Kidney glomerular epithelial cell (primary cell): ENCODE results near the gene NCAPD2.
"Not testable (repeated sequence)": the region's sequence is repeated elsewhere in the genome, so short reads cannot be mapped to it uniquely, and the experiment has no call there.

Source experiments
- DNase-seq: peaks from one replicate; lab custom pipeline; 2025; lab: John Stamatoyannopoulos, UW

The NCAPD2 gene

GRCh38 chr12:6492838-6493496 lies 935 bp upstream of the NCAPD2 start, which contains the start of gene MRPL51:
MRPL51 (minus strand) TSS chr12:6493262; CDS start chr12:6493136, 126 bp downstream.
- peak; percentile 89 for DNase-seq

GRCh38 chr12:6494258-6494743 lies 399 bp downstream of the NCAPD2 start:
- DNase-seq = no peak

GRCh38 chr12:6494968-6495367 lies 1.1 kb downstream of the NCAPD2 start:
- no peak for DNase-seq

- DNase-seq = not testable (repeated sequence)
Observed at GRCh38 chr12:6497291-6497690, 3.4 kb downstream of the NCAPD2 start.

- no peak for DNase-seq
Observed at GRCh38 chr12:6500466-6500865, 6.6 kb downstream of the NCAPD2 start.

GRCh38 chr12:6507102-6507998 lies 13.4 kb downstream of the NCAPD2 start:
- DNase-seq = peak; percentile 25

- no peak for DNase-seq
Observed at GRCh38 chr12:6508087-6508486, 14.2 kb downstream of the NCAPD2 start.

GRCh38 chr12:6520186-6520585 lies 26.3 kb downstream of the NCAPD2 start:
- no peak for DNase-seq

GRCh38 chr12:6522193-6522592 lies 28.3 kb downstream of the NCAPD2 start:
- no peak for DNase-seq

- no peak for DNase-seq
Observed at GRCh38 chr12:6523708-6524107, 29.8 kb downstream of the NCAPD2 start.

- DNase-seq = no peak
Observed at GRCh38 chr12:6524648-6525047, 30.7 kb downstream of the NCAPD2 start.

- DNase-seq = no peak
Observed at GRCh38 chr12:6526201-6526600, 32.3 kb downstream of the NCAPD2 start.

- DNase-seq = no peak
Observed at GRCh38 chr12:6526766-6527525, 33.0 kb downstream of the NCAPD2 start.

GRCh38 chr12:6527711-6528110 lies 33.8 kb downstream of the NCAPD2 start:
- no peak for DNase-seq

GRCh38 chr12:6528539-6529235 lies 34.8 kb downstream of the NCAPD2 start:
- DNase-seq = no peak

GRCh38 chr12:6529291-6529737 lies 35.4 kb downstream of the NCAPD2 start:
- no peak for DNase-seq

GRCh38 chr12:6530576-6531260 lies 36.8 kb downstream of the NCAPD2 start:
- DNase-seq = no peak

GRCh38 chr12:6532051-6532926 lies 38.4 kb downstream of the NCAPD2 start:
- DNase-seq = peak; percentile 94

GRCh38 chr12:6532927-6533652 lies 39.2 kb downstream of the NCAPD2 start:
- DNase-seq = peak; percentile 42

GRCh38 chr12:6533653-6533922 lies 39.7 kb downstream of the NCAPD2 start:
- DNase-seq = no peak
